A549 (cell line): ENCODE results near the gene RABGAP1L. TPM values are rescaled to one million over a fixed set of nuclear protein-coding genes. Genes with fewer than 3 reads are reported as not detected.

Experiments
- ATAC-seq, 2 experiments: fragments of 200-7000 bp in 1 of 2; fragments of >200 bp in 1 of 2; cut with Nextera tagmentation in 1 of 2; cut with Tn5 transposase in 1 of 2; 3 replicates each; pipeline versions ENCODE4 v1.8.0 to v1.9.1; 2018 to 2020; ENCODE audit warnings: mild to moderate bottlenecking in 1 of 2, moderate library complexity in 1 of 2
- CTCF ChIA-PET: fragments of 300-600 bp; sonication (Branson Sonifier 250); formaldehyde crosslinking; extraction: SDS; loops from one replicate; lab custom pipeline; 2021; ENCODE audit warnings: antibody characterized with exemption, inconsistent platforms; lab: Yijun Ruan, JAX
- POLR2A ChIA-PET: fragments of 350-600 bp; formaldehyde crosslinking; extraction: SDS; loops from one replicate; lab custom pipeline; 2021; ENCODE audit warnings: antibody characterized with exemption, inconsistent platforms; lab: Yijun Ruan, JAX
- DNase-seq, 2 experiments: peaks; one replicate each; pipeline versions ENCODE4 v3.0.0 to v3.0.0-alpha.2; 2011 to 2016; ENCODE audit warnings: low read depth in 1 of 2, low spot score in 1 of 2
- FAIRE-seq: peaks from 2 replicates; lab custom pipeline; 2011; peaks lifted over from hg19 to GRCh38; lab: Jason Lieb, UNC
- H3K27ac ChIP-seq, 2 experiments: fragments of >200 bp; sonication (Bioruptor Twin); formaldehyde crosslinking; 3 replicates each; pipeline ENCODE4 v1.5.1; 2016 to 2017
- H3K4me1 ChIP-seq: fragments of >200 bp; sonication (Bioruptor Twin); formaldehyde crosslinking; 3 replicates; pipeline ENCODE4 v1.6.1; 2016
- H3K4me2 ChIP-seq: fragments of >200 bp; sonication (Bioruptor Twin); formaldehyde crosslinking; 3 replicates; pipeline ENCODE4 v1.6.1; 2016
- H3K4me3 ChIP-seq: fragments of >200 bp; sonication (Bioruptor Twin); formaldehyde crosslinking; 3 replicates; pipeline ENCODE4 v1.5.1; 2016
- H3K9me3 ChIP-seq: fragments of >200 bp; sonication (Bioruptor Twin); formaldehyde crosslinking; 3 replicates; pipeline ENCODE4 v1.6.1; 2016
- CBX2 ChIP-seq: fragments of 200-600 bp; sonication (generic); IDR thresholded peaks from 2 replicates; pipeline ENCODE4 v1.6.1; 2016; ENCODE audit warnings: low read depth, mild to moderate bottlenecking, borderline replicate concordance
- CEBPB ChIP-seq, 2 experiments: fragments of >200 bp in 1 of 2; sonication (Bioruptor Twin) in 1 of 2; formaldehyde crosslinking in 1 of 2; IDR thresholded peaks; 2 replicates each; pipeline ENCODE4 v1.6.1; 2012 to 2016
- EP300 ChIP-seq, 2 experiments: fragments of >200 bp; sonication (Bioruptor Twin); formaldehyde crosslinking; IDR thresholded peaks; 2 replicates in 1 of 2; 3 replicates in 1 of 2; pipeline ENCODE4 v1.6.1; 2016 to 2017
- ESRRA ChIP-seq: fragments of 150-350 bp; IDR thresholded peaks from 2 replicates; pipeline ENCODE4 v1.6.1; 2014; ENCODE audit warnings: mild to moderate bottlenecking, low read length, borderline replicate concordance
- FOSB ChIP-seq: fragments of 250-450 bp; sonication (Bioruptor Pico); IDR thresholded peaks from 2 replicates; pipeline ENCODE4 v1.5.0; 2020; ENCODE audit warnings: mild to moderate bottlenecking, moderate library complexity
- GATA3 ChIP-seq: IDR thresholded peaks from 2 replicates; pipeline ENCODE4 v1.6.1; 2012; ENCODE audit warnings: borderline replicate concordance
- HDAC2 ChIP-seq: fragments of 200-600 bp; sonication (generic); IDR thresholded peaks from 2 replicates; pipeline ENCODE4 v1.6.1; 2016
- HOXB13 ChIP-seq: fragments of 250-450 bp; sonication (Bioruptor Pico); IDR thresholded peaks from 2 replicates; pipeline ENCODE4 v1.5.0; 2020; ENCODE audit warnings: low read depth, mild to moderate bottlenecking, moderate library complexity
- HOXB5 ChIP-seq: fragments of 250-450 bp; sonication (Bioruptor Pico); IDR thresholded peaks from 2 replicates; pipeline ENCODE4 v1.5.0; 2020; ENCODE audit warnings: mild to moderate bottlenecking, moderate library complexity
- JUN ChIP-seq, 2 experiments: fragments of >200 bp; sonication (Bioruptor Twin); formaldehyde crosslinking; IDR thresholded peaks; 2 replicates in 1 of 2; 3 replicates in 1 of 2; pipeline ENCODE4 v1.6.1; 2016 to 2017
- KDM1A ChIP-seq: fragments of 200-600 bp; sonication (generic); IDR thresholded peaks from 2 replicates; pipeline ENCODE4 v1.6.1; 2016; ENCODE audit warnings: low read depth, mild to moderate bottlenecking
- MAZ ChIP-seq: fragments of 150-350 bp; IDR thresholded peaks from 2 replicates; pipeline ENCODE4 v1.6.1; 2014; ENCODE audit warnings: antibody characterized with exemption, low read depth, low read length, borderline replicate concordance
- POLR2A ChIP-seq: IDR thresholded peaks from 2 replicates; pipeline ENCODE4 v1.6.1; 2012; ENCODE audit warnings: mild to moderate bottlenecking, low read length
- POLR2AphosphoS2 ChIP-seq: conservative IDR thresholded peaks from 2 replicates; pipeline ENCODE4 v1.6.1; 2012; ENCODE audit warnings: low read length, improper control_type of control experiment, inconsistent platforms
- RAD21 ChIP-seq, 2 experiments: fragments of >200 bp in 1 of 2; sonication (Bioruptor Twin) in 1 of 2; formaldehyde crosslinking in 1 of 2; IDR thresholded peaks in 1 of 2; conservative IDR thresholded peaks in 1 of 2; 2 replicates in 1 of 2; 3 replicates in 1 of 2; pipeline ENCODE4 v1.6.1; 2012 to 2018; ENCODE audit warnings: inconsistent platforms in 1 of 2
- RARB ChIP-seq: fragments of 250-450 bp; sonication (Bioruptor Pico); IDR thresholded peaks from 2 replicates; pipeline ENCODE4 v1.8.0; 2021; ENCODE audit warnings: mild to moderate bottlenecking, moderate library complexity
- RCOR1 ChIP-seq: fragments of 150-350 bp; IDR thresholded peaks from 2 replicates; pipeline ENCODE4 v1.6.1; 2014; ENCODE audit warnings: antibody characterized with exemption, low read length, low read depth
- SREBF2 ChIP-seq: fragments of 450-650 bp; IDR thresholded peaks from 2 replicates; pipeline ENCODE4 v1.6.1; 2014; ENCODE audit warnings: mild to moderate bottlenecking, moderate library complexity
- TFCP2L1 ChIP-seq: fragments of 250-450 bp; sonication (Bioruptor Pico); IDR thresholded peaks from 2 replicates; pipeline ENCODE4 v1.5.0; 2021; ENCODE audit warnings: mild to moderate bottlenecking
- ZC3H11A ChIP-seq: fragments of 450-650 bp; IDR thresholded peaks from 2 replicates; pipeline ENCODE4 v1.6.1; 2014; ENCODE audit warnings: antibody characterized with exemption, mild to moderate bottlenecking
- WGBS: methylation state at CpG from one replicate; pipeline ENCODE4 v1.1.6; 2017; ENCODE audit errors: missing lambda C conversion rate; 5-methylcytosine and 5-hydroxymethylcytosine counted together
- polyA plus RNA-seq, 4 experiments: library from polyadenylated mRNA; depleted of rRNA in 3 of 4; stranded (reverse); fragments of >200 nt; fragmentation: RNase III in 1 of 4; extraction: RNeasy Plus Mini Kit Qiagen cat#74134 plus additional on column Dnase treatment in 1 of 4; gene quantifications; 2 replicates in 3 of 4; 3 replicates in 1 of 4; pipeline ENCODE4 v1.2.3, GENCODE V29; 2011 to 2017
- TF ChIP-seq, protein P1 (sequence below): fragments of 150-350 bp; IDR thresholded peaks from 2 replicates; pipeline ENCODE4 v1.6.1; 2014; ENCODE audit warnings: low read depth, mild to moderate bottlenecking, low read length
- TF ChIP-seq, protein P2 (sequence below): fragments of 200-600 bp; sonication (generic); IDR thresholded peaks from 2 replicates; pipeline ENCODE4 v1.6.1; 2016; ENCODE audit warnings: antibody characterized with exemption, mild to moderate bottlenecking, moderate library complexity
- TF ChIP-seq, protein P3 (sequence below): IDR thresholded peaks from 2 replicates; pipeline ENCODE4 v1.6.1; 2012

RABGAP1L gene
- polyA plus RNA-seq, 2 of the 4 experiments (the other 2 are of a cell fraction) = 8.2 to 18.6 TPM

DNA sequence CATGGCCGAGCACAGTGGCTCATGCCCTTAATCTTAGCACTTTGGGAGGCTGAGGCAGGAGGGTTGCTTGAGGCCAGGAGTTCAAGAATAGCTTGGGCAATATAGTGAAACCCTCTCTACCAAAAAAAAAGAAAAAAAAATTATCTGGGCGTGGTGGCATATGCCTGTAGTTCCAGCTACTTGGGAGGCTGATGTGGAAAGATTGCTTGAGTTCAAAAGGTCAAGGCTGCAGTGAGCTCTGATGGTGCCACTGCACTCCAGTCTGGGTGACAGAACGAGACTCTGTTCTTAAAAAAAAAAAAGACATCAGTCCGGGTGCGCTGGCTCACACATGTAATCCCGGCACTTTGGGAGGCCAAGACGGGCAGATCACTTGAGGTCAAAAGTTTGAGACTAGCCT lies 589.3 kb downstream of the RABGAP1L start:
- no peak for FAIRE-seq
- no peak for ATAC-seq
- 78% methylated on average over 7 of the region's 7 CpGs for WGBS
- no peaks in the 10 kb centered on the region for H3K9me3 ChIP-seq
- DNase-seq = no peak
- no peaks in the 10 kb centered on the region for H3K4me1 ChIP-seq
- H3K4me3 ChIP-seq = no peak overlapping the region
- no peak overlapping the region for H3K27ac ChIP-seq
- POLR2A ChIA-PET = interaction anchor here (1.2 kb wide), 1 partner anchor 275 kb away, joined by 3 read pairs; the partner anchor contains the start of gene MRPS14
- CTCF ChIA-PET = interaction anchor here (1.1 to 7.8 kb wide), 2 partner anchors 9 to 486 kb away, joined by 3 to 70 read pairs; no protein-coding TSS in a partner anchor
- TF ChIP-seq RARB (CRISPR knock-in tag) (no peak), EP300 (IDR thresholded peaks at IDR 0.05) (no peak), ESRRA (no peak), MAZ (no peak), HOXB5 (no peak), HDAC2 (no peak), HOXB13 (CRISPR knock-in tag) (no peak), ZC3H11A (no peak), SREBF2 (no peak)
- TF ChIP-seq, protein P1, sequence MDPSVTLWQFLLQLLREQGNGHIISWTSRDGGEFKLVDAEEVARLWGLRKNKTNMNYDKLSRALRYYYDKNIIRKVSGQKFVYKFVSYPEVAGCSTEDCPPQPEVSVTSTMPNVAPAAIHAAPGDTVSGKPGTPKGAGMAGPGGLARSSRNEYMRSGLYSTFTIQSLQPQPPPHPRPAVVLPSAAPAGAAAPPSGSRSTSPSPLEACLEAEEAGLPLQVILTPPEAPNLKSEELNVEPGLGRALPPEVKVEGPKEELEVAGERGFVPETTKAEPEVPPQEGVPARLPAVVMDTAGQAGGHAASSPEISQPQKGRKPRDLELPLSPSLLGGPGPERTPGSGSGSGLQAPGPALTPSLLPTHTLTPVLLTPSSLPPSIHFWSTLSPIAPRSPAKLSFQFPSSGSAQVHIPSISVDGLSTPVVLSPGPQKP = no peak
- no peak overlapping the region for H3K4me2 ChIP-seq

DNA sequence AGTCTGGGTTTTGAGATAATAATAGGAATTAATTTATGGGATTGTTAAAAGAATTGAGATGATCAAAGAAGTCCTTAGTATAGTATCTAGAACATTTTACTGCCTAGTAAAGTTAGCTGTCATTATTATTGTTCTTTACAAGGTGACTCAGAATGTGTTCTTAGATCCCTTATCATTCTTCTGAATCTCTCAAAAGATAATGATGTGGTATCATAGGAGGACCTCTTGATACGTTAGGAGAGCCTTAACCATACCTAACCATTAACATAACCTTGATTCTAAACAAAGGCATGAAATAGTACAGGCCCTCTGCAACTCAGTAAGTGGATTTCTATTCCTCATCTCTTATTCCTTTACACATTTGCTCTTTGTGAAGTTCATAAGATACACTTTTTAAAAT lies 593.8 kb downstream of the RABGAP1L start:
- ChIA-PET CTCF (interaction anchor here (1.8 kb wide), 1 partner anchor 393 kb away, joined by 3 read pairs; no protein-coding TSS in a partner anchor), POLR2A (no interaction called here)
- WGBS = 59% methylated on average over 1 of the region's 1 CpG

More for the DNA sequence above, 593.8 kb downstream of the RABGAP1L start:
- TF ChIP-seq JUN (IDR thresholded peaks at IDR 0.05) (no peak), RCOR1 (no peak), POLR2AphosphoS2 (no peak), KDM1A (no peak), ZC3H11A (no peak), RAD21 (conservative IDR thresholded peaks at IDR 0.05 in 1 of 2, IDR thresholded peaks at IDR 0.05 in 1 of 2) (no peak), POLR2A (no peak), TFCP2L1 (CRISPR knock-in tag) (no peak), CBX2 (no peak), FOSB (no peak), MAZ (no peak), GATA3 (no peak), CEBPB (IDR thresholded peaks at IDR 0.05) (no peak)
- TF ChIP-seq, protein P2, sequence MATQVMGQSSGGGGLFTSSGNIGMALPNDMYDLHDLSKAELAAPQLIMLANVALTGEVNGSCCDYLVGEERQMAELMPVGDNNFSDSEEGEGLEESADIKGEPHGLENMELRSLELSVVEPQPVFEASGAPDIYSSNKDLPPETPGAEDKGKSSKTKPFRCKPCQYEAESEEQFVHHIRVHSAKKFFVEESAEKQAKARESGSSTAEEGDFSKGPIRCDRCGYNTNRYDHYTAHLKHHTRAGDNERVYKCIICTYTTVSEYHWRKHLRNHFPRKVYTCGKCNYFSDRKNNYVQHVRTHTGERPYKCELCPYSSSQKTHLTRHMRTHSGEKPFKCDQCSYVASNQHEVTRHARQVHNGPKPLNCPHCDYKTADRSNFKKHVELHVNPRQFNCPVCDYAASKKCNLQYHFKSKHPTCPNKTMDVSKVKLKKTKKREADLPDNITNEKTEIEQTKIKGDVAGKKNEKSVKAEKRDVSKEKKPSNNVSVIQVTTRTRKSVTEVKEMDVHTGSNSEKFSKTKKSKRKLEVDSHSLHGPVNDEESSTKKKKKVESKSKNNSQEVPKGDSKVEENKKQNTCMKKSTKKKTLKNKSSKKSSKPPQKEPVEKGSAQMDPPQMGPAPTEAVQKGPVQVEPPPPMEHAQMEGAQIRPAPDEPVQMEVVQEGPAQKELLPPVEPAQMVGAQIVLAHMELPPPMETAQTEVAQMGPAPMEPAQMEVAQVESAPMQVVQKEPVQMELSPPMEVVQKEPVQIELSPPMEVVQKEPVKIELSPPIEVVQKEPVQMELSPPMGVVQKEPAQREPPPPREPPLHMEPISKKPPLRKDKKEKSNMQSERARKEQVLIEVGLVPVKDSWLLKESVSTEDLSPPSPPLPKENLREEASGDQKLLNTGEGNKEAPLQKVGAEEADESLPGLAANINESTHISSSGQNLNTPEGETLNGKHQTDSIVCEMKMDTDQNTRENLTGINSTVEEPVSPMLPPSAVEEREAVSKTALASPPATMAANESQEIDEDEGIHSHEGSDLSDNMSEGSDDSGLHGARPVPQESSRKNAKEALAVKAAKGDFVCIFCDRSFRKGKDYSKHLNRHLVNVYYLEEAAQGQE = no peak
- TF ChIP-seq, protein P3, sequence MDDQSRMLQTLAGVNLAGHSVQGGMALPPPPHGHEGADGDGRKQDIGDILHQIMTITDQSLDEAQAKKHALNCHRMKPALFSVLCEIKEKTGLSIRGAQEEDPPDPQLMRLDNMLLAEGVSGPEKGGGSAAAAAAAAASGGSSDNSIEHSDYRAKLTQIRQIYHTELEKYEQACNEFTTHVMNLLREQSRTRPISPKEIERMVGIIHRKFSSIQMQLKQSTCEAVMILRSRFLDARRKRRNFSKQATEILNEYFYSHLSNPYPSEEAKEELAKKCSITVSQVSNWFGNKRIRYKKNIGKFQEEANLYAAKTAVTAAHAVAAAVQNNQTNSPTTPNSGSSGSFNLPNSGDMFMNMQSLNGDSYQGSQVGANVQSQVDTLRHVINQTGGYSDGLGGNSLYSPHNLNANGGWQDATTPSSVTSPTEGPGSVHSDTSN = no peak
- H3K4me1 ChIP-seq = no peaks in the 10 kb centered on the region
- H3K9me3 ChIP-seq = no peaks in the 10 kb centered on the region
- ATAC-seq = no peak
- no peak for FAIRE-seq
- no peak overlapping the region for H3K4me2 ChIP-seq
- no peak for DNase-seq
- no peak overlapping the region for H3K27ac ChIP-seq
- H3K4me3 ChIP-seq = no peak overlapping the region
